T-helper 2 cell (primary cell): ENCODE measurements around the gene MFN2.

ENCODE experiments used
- DNase-seq, 5 experiments: peaks; one replicate each; pipeline versions ENCODE4 v3.0.0 to v3.0.0-alpha.2; 2012 to 2022

MFN2 gene

DNA sequence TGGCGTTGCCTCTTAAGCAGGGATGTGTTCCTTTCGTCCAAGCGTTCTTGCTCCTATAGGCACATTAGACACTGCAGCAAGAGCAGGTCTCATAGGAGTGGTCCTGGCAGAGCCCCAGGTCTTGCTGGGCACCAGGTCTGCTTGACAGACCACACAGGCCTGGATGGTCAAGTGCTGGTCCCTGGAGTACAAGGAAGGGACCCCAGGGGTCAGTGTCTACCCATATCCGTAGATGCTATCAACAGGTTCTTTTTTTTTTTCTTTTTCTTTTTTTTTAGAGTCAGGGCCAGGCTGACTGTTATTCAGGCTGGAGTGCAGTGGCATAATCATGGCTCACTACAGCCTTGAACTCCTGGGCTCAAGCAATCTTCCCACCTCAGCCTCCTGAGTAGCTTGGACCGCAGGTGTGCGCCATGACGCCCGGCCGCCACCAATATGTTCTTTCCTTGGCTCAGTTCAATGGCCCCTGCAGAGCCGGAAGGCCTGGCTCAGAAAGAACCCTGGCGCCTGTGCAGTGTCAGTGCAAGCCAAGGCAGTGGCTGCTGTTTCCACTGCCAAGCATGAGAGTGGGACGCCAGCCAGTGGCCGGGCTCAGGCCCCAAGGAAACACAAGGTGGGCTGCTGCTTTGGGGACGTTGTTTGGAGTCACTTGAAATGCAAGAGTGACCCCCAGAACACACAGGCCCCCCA, 72.9 kb downstream of the MFN2 start:
- no peak for DNase-seq

DNA sequence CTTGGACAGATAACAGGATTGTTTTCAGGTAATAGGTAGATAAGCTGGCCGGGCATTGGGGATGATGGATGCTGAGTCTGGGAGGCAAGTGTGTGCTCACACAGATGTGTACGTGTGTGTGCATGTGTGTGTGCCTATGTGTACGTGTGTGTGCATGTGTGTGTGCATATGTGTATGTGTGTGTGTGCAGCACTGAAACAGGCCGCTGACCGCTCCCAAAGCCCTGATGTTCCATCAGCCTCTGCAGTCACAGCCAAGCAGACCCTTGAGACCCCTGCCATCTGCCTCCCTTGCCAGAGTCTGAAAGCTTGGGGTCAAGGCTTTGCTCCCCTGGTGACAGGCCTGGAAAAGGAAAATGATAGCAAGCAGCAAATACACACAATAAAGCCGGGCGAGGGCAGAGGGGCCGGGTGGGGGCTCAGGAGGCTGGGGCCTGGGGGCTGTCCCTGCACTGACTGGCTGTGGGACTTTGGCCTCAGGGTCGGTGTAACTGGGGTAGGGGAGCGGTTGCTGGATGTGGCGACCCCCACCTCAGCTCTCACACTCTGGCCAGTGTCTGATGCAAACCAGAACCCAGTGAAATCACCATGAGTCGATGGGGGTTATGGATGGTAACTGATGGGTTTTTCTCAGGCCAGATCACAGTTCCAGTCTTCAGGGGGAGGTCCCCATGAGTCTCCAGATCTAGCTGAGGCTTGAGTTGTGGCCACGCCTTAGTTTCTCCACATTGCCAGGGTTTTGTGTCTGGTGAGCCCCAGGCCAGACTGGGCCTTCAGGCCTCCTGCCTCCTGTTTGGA, 73.7 kb downstream of the MFN2 start:
- DNase-seq, result no peak

DNA sequence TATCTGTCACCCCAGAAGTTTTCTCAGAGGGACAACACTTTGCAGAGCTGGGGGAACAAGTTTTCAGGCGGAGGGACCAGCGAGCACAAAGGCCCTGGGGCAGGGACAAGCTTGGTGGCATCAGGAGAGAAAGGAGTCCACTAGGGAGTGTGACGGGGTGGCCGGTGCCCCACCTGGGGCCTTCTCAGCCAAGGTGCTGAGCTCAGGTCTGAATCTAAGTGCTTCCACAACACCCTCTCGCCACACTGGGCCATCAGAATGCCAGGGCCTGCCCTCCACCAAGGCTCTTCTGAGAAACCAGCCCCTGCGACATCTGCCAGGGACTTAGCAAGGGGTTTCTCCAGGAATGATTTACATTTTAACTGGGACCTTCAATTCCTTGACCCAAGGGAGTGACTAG, 75.0 kb downstream of the MFN2 start:
- no peak for DNase-seq

DNA sequence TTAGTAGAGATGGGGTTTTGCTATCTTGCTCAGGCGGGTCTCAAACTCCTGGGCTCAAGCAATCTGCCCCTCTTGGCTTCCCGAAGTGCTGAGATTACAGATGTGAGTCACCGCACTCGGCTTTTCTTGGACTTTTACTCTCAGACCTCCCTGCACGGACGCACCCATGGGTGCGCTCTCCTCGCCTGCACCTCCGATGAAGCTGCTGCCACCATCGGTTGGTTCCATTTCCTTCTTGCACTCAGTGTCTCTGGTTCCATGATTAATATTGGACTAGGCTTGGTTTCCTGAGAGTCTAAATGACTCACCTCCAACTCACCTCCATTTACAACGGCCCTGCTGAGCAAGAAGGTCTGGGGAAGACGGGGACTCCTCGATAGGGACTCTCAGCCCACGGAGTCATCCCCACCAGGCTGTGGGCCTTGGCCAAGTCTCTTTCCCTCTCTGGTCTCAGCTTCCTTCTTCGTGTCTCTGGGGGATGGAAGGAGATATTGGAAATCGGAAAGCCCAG, 76.1 kb downstream of the MFN2 start:
- DNase-seq, result peak in 1 of 5 experiments; percentile 82

DNA sequence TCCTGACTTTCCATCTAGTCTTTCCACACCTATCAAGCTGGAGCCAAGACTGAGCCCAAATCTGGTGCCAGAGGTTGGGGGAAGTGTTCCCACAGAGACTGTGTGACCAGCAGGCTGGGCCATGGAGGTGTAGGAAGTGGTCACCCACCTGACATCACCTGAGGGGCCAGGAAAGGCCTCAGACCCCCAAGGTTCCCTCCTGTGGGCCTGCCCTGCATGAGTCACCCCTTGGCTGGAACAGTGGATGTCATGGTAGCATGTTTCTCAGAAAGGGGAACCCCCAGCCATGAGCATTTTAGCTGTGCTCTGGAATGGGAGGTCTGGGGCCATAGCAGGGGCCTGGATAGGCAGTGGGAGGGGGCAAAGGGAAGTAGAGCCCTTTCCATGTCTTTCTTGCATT, 77.1 kb downstream of the MFN2 start:
- peak in 1 of 5 experiments; percentile 39 for DNase-seq

DNA sequence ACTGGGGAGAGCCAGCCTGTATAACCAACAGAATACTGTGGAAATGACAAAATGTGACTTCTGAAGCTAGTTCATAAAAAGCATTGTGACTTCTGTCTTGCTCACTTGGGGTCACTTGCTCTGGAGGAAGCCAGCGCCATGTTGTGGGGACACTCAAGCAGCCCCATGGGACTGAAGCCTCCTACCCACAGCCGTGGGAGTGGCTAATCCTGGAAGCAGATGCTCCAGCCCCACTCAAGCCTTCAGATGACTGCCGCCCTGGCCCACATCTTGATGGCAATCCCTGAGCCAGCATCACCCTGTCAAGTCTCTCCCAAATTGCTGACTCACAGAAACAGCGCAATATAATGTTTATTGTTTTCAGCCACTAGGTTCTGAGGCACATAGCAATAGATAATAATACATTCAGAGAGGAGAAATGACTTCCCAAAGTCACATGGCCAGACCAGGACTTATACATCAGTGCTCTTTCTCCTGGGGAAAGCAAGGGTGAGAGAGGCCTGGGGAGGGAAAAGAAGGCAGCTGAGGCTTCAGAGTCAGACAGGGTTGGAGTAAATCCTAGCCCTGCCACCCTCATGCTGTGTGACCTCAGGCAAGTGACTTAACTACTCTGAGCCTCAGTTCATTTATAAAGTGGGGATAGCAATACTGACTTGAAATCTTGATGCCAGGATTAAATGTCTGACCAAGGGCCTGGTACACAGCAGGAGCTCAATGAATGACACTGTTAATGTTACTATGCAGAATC, 77.9 kb downstream of the MFN2 start:
- no peak for DNase-seq

DNA sequence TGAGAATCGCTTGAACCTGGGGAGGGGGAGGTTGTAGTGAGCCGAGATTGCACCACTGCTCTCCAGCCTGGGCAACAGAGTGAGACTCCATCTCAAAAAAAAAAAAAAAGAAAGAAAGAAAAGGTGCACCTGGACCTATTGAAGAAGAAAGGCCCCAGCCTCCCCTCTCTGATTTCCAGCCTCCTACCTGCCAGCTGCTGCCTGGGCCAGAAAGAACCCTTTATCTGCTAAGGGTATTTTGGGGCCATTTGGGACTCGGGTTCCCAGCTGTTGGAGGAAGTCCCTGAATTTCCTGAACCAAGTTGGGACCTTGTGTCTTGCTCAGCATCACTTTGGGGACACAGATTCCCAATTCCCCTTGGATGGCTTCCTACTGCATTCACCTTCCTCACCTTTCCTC, 79.0 kb downstream of the MFN2 start:
- no peak for DNase-seq

DNA sequence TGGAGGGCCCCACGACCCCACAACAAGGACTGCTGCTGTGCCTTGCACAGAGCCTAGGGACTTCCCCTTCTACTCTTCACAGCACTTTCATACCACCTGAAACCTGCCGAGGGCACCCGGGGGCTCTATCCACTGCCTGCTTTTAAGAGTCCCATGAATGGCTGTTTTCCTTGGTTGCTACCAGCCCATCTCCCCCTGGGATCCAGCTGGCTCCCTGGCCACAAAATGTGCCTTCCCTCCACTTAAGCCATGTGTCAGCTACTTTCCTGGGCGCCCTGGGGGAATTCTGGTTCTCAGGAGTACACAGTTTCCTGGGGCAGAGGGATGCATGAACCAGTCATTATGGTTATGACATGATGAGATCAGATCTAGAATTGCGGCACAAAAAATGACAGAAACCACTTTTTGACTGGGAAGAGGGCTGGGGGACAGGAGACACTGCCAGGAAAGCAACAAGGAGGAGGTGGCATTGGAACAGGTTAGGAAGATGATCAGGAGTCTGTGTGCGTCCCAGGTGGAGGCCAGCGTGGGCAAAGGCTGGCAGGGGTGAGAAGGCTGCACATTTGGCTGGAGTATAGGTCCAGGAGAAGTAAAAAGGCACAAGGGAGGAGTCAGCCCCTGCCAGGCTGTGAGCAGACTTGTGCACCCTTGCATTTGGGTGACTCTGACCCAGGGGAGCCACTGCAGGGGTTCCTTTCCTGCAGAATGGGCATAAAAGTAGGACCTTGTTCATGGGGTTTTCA, 79.6 kb downstream of the MFN2 start:
- DNase-seq, result peak in 1 of 5 experiments; percentile 61

DNA sequence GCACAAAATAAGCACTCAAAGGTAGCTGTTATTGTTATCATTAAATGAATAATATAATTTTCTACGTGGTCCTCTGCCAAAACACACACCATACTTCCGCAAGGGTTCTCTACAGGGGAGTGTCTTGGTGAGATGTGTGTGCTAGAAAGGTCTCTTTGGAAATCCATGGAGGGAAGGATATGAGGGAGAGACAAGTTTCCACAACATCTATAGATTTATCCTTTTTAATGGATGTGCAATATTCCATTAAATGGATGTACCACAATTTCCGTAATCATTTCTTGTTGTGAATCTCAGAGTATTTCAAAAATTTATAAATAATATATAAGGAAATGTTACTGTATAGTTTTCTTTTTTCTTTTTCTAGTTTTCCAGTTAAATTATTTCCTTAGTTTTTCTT, 80.3 kb downstream of the MFN2 start:
- DNase-seq, result no peak
